Stromal cell of bone marrow (primary cell): Measurements from ENCODE around the gene ZNF821.
"Not testable (repeated sequence)": the region's sequence is repeated elsewhere in the genome, so short reads cannot be mapped to it uniquely, and the experiment has no call there.

Experiments
- DNase-seq: peaks from one replicate; pipeline ENCODE4 v3.0.0-alpha.2; 2012; ENCODE audit warnings: low read depth

ZNF821 gene

DNA sequence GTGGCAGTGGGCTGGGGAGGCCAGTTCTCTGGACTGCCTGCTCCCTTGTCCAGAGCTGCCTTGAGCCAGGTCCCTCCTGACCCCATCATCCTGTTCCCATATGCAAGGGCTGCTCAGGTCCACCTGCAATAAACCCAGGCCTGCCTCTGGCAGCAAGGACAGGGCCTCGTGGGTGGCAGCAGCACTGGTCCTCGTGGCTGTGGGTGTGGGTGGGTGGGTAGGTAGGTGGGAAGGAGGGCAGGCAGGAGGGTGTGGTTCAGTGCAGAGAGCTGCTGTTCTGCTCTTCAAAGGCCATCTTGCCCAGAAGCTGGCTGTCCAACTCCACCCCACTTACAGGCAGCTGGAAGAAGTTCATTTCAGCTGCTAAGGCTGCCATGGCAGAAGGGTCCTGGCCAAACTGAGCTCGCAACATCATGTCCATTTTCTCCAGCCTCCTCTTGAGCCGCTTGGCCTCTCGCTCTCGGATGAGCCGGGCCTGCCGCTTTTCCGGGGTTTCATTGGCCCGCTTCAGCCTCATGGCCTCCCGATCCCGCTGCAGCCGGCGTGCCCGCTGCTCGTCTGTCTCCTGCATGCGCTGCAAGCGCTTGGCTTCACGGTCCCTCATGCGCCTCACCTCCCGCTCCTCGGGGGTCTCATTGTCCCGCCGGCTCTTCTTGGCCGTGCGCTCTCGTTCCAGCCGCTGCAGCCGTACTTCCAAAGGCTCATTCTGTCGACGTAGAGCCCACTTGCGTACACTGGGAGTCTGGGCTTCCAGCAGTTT is 24.0 kb downstream of the ZNF821 start:
- no peak for DNase-seq

GRCh38 chr16:71855937-71856662 is 27.9 kb downstream of the ZNF821 start:
- no peak for DNase-seq

GRCh38 chr16:71854369-71854948 is 29.5 kb downstream of the ZNF821 start:
- no peak for DNase-seq

- DNase-seq = no peak
Observed at GRCh38 chr16:71853413-71853812, 30.6 kb downstream of the ZNF821 start.

GRCh38 chr16:71852561-71852960 is 31.4 kb downstream of the ZNF821 start:
- DNase-seq = no peak

GRCh38 chr16:71852158-71852557 is 31.8 kb downstream of the ZNF821 start:
- no peak for DNase-seq

GRCh38 chr16:71851746-71852145 is 32.2 kb downstream of the ZNF821 start:
- no peak for DNase-seq

DNA sequence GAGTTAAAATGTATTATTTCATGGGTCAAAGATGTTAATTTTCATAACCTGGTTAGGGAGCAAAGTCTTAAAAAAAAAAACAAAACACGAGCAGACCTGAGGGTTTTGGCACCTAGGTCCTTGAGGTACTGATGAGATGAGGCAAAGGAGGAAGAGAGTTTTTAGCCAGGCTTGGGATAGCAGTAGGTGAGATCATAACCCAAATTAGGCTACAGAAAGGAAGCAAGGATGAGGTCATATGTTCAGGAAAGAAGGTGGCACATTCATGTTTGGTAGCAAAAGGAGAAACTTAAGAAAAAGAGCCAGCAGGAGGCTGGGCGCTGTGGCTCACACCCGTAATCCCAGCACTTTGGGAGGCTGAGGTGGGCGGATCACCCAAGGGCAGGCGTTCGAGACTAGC is 35.4 kb downstream of the ZNF821 start:
- no peak for DNase-seq

GRCh38 chr16:71847096-71847495 is 36.9 kb downstream of the ZNF821 start:
- no peak for DNase-seq

DNA sequence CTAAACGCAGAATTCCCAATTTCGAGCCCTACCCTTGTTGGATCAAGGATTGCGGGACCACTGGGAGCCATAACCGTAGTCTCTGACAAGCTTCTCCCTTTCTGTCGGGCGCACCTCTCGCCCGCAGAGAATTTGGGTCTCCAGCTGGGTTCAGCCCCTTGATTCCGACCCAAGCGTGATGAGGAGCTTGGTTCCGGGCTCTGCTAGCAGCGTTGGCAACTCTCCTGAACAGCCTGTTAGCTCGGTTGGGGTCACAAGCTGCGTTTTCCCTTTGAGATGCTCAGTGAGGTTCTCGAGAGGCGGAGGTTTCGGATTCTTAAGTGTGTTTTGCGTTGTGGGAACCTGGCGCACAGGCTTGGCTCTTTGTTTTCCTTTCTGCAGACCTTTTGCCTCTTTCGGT is 37.6 kb downstream of the ZNF821 start:
- DNase-seq = no peak

- peak; percentile 87 for DNase-seq
Observed at GRCh38 chr16:71845639-71846430, 38.1 kb downstream of the ZNF821 start, which contains the start of gene ATXN1L. Gene ATXN1L, plus strand, starts transcription at chr16:71845976. Its CDS starts 3,765 bp downstream, at chr16:71849741.

GRCh38 chr16:71843572-71843971 is 40.4 kb downstream of the ZNF821 start:
- DNase-seq = no peak

DNA sequence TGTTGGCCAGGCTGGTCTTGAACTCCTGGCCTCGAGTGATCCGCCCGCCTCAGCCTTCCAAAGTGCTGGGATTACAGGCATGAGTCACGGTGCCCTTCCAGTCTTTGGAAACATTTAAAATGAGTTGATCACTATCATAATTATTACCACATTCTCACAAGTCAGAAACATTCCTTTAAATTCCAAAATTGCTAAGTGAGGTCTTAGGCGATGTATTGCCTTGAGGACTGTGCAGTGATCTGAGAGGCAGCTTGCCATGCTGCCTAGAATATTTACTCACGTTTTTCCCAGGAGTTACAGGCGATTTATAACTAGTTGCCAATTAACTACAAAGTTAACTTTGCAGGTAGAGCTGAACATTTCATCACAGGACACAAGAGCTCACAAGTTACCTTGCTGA is 43.9 kb downstream of the ZNF821 start:
- no peak for DNase-seq

DNA sequence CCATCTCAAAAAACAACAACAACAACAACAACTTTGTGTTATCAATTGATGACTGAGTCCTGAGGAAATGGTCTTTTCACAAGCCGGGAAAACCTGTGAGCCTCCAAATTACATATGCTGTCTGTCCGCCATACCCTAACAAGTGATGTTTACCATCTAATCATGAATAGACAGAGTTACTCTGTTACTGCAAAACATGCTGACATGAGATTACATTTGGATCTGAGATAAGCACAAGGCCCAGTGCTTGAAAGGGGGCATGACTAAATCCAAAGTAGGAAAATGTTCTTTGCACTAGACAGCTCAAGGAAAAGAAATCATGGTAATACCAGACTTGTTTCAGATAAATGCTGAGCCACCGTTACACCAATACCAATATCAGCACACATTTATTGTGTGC is 46.8 kb downstream of the ZNF821 start:
- DNase-seq = no peak

- no peak for DNase-seq
Observed at GRCh38 chr16:71834291-71834690, 49.7 kb downstream of the ZNF821 start.

GRCh38 chr16:71832112-71832511 is 51.9 kb downstream of the ZNF821 start:
- DNase-seq = not testable (repeated sequence)

DNA sequence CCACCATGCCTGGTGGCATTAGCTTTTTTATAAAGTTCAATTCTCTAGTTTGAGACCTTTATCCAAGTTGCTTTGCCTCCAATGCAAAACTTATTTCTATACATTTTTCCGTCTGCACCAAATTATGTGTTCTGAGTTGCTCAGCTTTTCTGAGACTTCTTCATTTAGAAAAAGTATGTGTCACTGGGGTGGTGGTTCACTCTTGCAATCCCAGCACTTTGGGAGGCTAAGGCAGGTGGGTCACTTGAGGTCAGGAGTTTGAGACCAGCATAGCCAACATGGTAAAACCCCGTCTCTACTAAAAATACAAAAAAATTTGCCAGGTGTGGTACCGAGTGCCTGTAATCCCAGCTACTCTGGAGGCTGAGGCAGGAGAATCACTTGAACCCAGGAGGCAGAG is 52.3 kb downstream of the ZNF821 start:
- not testable (repeated sequence) for DNase-seq

GRCh38 chr16:71830359-71830758 is 53.6 kb downstream of the ZNF821 start:
- DNase-seq = no peak

GRCh38 chr16:71826533-71827017 is 57.4 kb downstream of the ZNF821 start:
- no peak for DNase-seq

DNA sequence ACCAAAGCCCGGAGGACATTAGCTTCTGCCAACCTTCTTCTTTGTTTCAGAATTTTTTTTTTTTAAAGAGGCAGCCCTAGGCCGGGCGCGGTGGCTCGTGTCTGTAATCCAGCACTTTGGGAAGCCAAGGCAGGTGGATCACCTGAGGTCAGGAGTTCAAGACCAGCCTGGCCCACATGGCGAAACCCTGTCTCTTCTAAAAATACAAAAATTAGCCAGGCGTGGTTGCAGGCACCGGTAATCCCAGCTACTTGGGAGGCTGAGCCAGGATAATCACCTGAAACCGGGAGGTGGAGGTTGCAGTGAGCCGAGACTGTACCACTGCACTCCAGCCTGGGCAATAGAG is 66.9 kb downstream of the ZNF821 start:
- DNase-seq = not testable (repeated sequence)

GRCh38 chr16:71811261-71811803 is 72.7 kb downstream of the ZNF821 start:
- DNase-seq = no peak

DNA sequence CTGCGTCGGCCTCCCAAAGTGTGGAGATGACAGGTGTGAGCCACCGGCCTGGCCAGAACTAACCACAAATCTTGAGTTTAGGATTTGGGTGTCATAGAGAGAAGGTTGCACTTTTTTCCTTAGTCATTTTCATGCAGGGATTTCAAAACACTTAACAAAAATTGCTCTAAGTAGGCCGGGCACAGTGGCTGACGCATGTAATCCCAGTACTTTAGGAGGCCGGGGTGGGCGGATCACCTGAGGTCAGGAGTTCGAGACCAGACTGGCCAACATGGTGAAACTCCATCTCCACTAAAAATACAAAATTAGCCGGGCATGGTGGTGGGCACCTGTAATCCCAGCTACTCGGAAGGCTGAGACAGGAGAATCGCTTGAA is 73.8 kb downstream of the ZNF821 start:
- DNase-seq = not testable (repeated sequence)
